Upper lobe of left lung (tissue), 6 donors: ENCODE measurements around the gene NHSL2. TPM values are rescaled to one million over a fixed set of nuclear protein-coding genes. Genes with fewer than 3 reads are reported as not detected.

ENCODE experiments used
- ATAC-seq, 2 donors: fragments of 200-7000 bp; cut with Tn5 transposase; one replicate each; pipeline ENCODE4 v1.9.1; 2022; ENCODE audit warnings: mild to moderate bottlenecking in 2 of 2, moderate library complexity in 2 of 2; ENCODE audit not compliant: low FRiP score in 2 of 2
- DNase-seq, 2 donors: peaks; one replicate each; pipeline ENCODE4 v3.0.0-alpha.2; 2019 to 2020
- H3K27ac ChIP-seq, 4 donors: fragments of 200-600 bp; sonication (generic); one replicate each; pipeline ENCODE4 v1.5.1; 2016 to 2019
- H3K27me3 ChIP-seq, 4 donors: fragments of 200-600 bp; sonication (generic); one replicate each; pipeline ENCODE4 v1.5.1; 2017 to 2019
- H3K36me3 ChIP-seq, 4 donors: fragments of 200-600 bp; sonication (generic); one replicate each; pipeline ENCODE4 v1.5.1; 2016 to 2019
- H3K4me1 ChIP-seq, 4 donors: fragments of 200-600 bp; sonication (generic); one replicate each; pipeline ENCODE4 v1.5.1; 2018 to 2019
- H3K4me3 ChIP-seq, 4 donors: fragments of 200-600 bp; sonication (generic); one replicate each; pipeline ENCODE4 v1.5.1; 2017 to 2019; ENCODE audit warnings: mild to moderate bottlenecking in 2 of 4, moderate library complexity in 1 of 4
- H3K9me3 ChIP-seq, 4 donors: fragments of 200-600 bp; sonication (generic); one replicate each; pipeline ENCODE4 v1.5.1; 2018 to 2019
- CTCF ChIP-seq, 6 experiments: fragments of 450-650 bp in 4 of 6; fragments of 200-600 bp in 2 of 6; sonication (generic) in 2 of 6; IDR thresholded peaks; one replicate each; pipeline ENCODE4 v1.5.1; 2016 to 2019; ENCODE audit warnings: antibody characterized with exemption in 6 of 6
- EP300 ChIP-seq, 4 donors: sonication (generic); formaldehyde crosslinking; IDR thresholded peaks; one replicate each; pipeline ENCODE4 v1.5.1; 2017; ENCODE audit warnings: antibody characterized with exemption in 4 of 4, control low read depth in 2 of 4
- POLR2A ChIP-seq, 4 donors: fragments of 450-650 bp; IDR thresholded peaks; one replicate each; pipeline ENCODE4 v1.5.1; 2016 to 2017; ENCODE audit warnings: antibody characterized with exemption in 4 of 4, mild to moderate bottlenecking in 2 of 4
- POLR2AphosphoS5 ChIP-seq, 2 donors: sonication (generic); formaldehyde crosslinking; IDR thresholded peaks; one replicate each; pipeline ENCODE4 v1.5.1; 2017; ENCODE audit warnings: antibody characterized with exemption in 2 of 2
- WGBS, 2 donors: methylation state at CpG; one replicate each; pipeline ENCODE4 v1.1.5; 2017 to 2018; 5-methylcytosine and 5-hydroxymethylcytosine counted together
- total RNA-seq, 6 donors: library from RNA; depleted of rRNA in 4 of 6; stranded (reverse); fragments of >200 nt in 4 of 6; gene quantifications; one replicate each; pipeline versions ENCODE4 v1.1.0 to v1.2.1, GENCODE V29; 2016 to 2021
- donor health status: DM: no; HTN: no; CAD: no; lungs with moderate emphysema.
- donor health status: DM: no; HTN: yes; CAD: no; lungs with severe emphysema.

NHSL2 gene
- total RNA-seq, 6 donors from 2014 or later, result 5.8 to 18.3 (median 9.9) TPM

GRCh38 chrX:71974916-71975315 lies 64.3 kb downstream of the NHSL2 start:
- Histone ChIP-seq H3K27ac (no peak overlapping the region), H3K4me3 (no peak overlapping the region), H3K36me3 (no peaks in the 10 kb centered on the region), H3K27me3 (no peaks in the 10 kb centered on the region), H3K9me3 (no peaks in the 10 kb centered on the region), H3K4me1 (no peaks in the 10 kb centered on the region)
- DNase-seq, result no peak
- no peak for ATAC-seq
- no peak for TF ChIP-seq POLR2A (IDR thresholded peaks at IDR 0.05)
- no peak for TF ChIP-seq POLR2AphosphoS5 (IDR thresholded peaks at IDR 0.05)
- TF ChIP-seq EP300 (IDR thresholded peaks at IDR 0.05), result no peak
- no peak for TF ChIP-seq CTCF (IDR thresholded peaks at IDR 0.05)
- WGBS, 2 donors, result 84 to 90% methylated on average over 2 to 4 of the region's 4 CpGs

DNA sequence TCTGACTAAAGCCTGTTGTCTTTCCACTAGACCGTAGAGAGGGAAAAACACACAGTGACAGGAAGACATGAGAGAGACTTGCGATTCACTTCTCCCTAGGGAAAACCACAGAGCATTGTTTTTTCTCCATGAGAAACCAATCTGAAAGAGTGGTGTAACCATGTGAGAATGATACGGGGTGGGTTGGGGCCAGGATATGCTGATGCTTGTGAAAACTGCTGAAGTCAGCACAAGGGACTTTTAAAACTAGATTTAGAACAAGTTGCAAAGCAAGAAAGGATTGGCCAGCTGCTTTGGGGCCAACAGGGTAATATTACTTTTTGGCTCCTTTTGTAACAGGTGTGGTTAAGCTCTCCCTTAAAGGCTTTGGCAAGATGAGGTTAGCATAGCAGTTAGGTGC lies 66.1 kb downstream of the NHSL2 start:
- DNase-seq (no peak), ATAC-seq (no peak)
- no peak overlapping the region for H3K27ac ChIP-seq
- H3K36me3 ChIP-seq, result no peaks in the 10 kb centered on the region
- H3K4me1 ChIP-seq, result no peaks in the 10 kb centered on the region
- no peaks in the 10 kb centered on the region for H3K27me3 ChIP-seq
- H3K4me3 ChIP-seq, result no peak overlapping the region
- H3K9me3 ChIP-seq, result no peaks in the 10 kb centered on the region
- no peak for TF ChIP-seq POLR2A (IDR thresholded peaks at IDR 0.05)
- no peak for TF ChIP-seq EP300 (IDR thresholded peaks at IDR 0.05)
- TF ChIP-seq POLR2AphosphoS5 (IDR thresholded peaks at IDR 0.05), result no peak
- no peak for TF ChIP-seq CTCF (IDR thresholded peaks at IDR 0.05)
- WGBS, 2 donors, result 52 to 53% methylated on average over 3 of the region's 3 CpGs

GRCh38 chrX:71978164-71978563 lies 67.5 kb downstream of the NHSL2 start:
- Histone ChIP-seq H3K36me3 (no peaks in the 10 kb centered on the region), H3K4me3 (no peak overlapping the region), H3K4me1 (no peaks in the 10 kb centered on the region), H3K27ac (no peak overlapping the region), H3K27me3 (no peaks in the 10 kb centered on the region), H3K9me3 (no peaks in the 10 kb centered on the region)
- TF ChIP-seq POLR2A (IDR thresholded peaks at IDR 0.05) (no peak), EP300 (IDR thresholded peaks at IDR 0.05) (no peak)
- 80 to 90% methylated on average over 2 to 3 of the region's 3 CpGs for WGBS, 2 donors
- DNase-seq (no peak), ATAC-seq (no peak)

GRCh38 chrX:71989768-71990426 lies 79.3 kb downstream of the NHSL2 start:
- DNase-seq, result no peak
- no peaks in the 10 kb centered on the region for H3K36me3 ChIP-seq

GRCh38 chrX:71990518-71990917 lies 79.9 kb downstream of the NHSL2 start:
- 76 to 96% methylated on average over 2 of the region's 2 CpGs for WGBS, 2 donors
- DNase-seq (no peak), ATAC-seq (no peak)
- Histone ChIP-seq H3K27ac (no peak overlapping the region), H3K36me3 (no peaks in the 10 kb centered on the region), H3K4me3 (no peak overlapping the region), H3K9me3 (no peaks in the 10 kb centered on the region), H3K4me1 (no peaks in the 10 kb centered on the region), H3K27me3 (no peaks in the 10 kb centered on the region)
- TF ChIP-seq CTCF (IDR thresholded peaks at IDR 0.05) (no peak), EP300 (IDR thresholded peaks at IDR 0.05) (no peak), POLR2A (IDR thresholded peaks at IDR 0.05) (no peak), POLR2AphosphoS5 (IDR thresholded peaks at IDR 0.05) (no peak)

More at GRCh38 chrX:71989768-71990426, 79.3 kb downstream of the NHSL2 start:
- WGBS, 2 donors, result 47 to 71% methylated on average over 9 of the region's 9 CpGs
- TF ChIP-seq POLR2A (IDR thresholded peaks at IDR 0.05), result no peak
- no peak for TF ChIP-seq CTCF (IDR thresholded peaks at IDR 0.05)
- TF ChIP-seq POLR2AphosphoS5 (IDR thresholded peaks at IDR 0.05), result no peak
- TF ChIP-seq EP300 (IDR thresholded peaks at IDR 0.05), result no peak
- Histone ChIP-seq H3K4me3 (no peak overlapping the region), H3K27me3 (no peaks in the 10 kb centered on the region), H3K4me1 (no peaks in the 10 kb centered on the region), H3K9me3 (no peaks in the 10 kb centered on the region), H3K27ac (no peak overlapping the region)
- no peak for ATAC-seq
